ENCODE measurements around the gene RPUSD1.
"Not testable (repeated sequence)": the region's sequence is repeated elsewhere in the genome, so short reads cannot be mapped to it uniquely, and the experiment has no call there.

The RPUSD1 gene, protein sequence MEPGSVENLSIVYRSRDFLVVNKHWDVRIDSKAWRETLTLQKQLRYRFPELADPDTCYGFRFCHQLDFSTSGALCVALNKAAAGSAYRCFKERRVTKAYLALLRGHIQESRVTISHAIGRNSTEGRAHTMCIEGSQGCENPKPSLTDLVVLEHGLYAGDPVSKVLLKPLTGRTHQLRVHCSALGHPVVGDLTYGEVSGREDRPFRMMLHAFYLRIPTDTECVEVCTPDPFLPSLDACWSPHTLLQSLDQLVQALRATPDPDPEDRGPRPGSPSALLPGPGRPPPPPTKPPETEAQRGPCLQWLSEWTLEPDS

DNA sequence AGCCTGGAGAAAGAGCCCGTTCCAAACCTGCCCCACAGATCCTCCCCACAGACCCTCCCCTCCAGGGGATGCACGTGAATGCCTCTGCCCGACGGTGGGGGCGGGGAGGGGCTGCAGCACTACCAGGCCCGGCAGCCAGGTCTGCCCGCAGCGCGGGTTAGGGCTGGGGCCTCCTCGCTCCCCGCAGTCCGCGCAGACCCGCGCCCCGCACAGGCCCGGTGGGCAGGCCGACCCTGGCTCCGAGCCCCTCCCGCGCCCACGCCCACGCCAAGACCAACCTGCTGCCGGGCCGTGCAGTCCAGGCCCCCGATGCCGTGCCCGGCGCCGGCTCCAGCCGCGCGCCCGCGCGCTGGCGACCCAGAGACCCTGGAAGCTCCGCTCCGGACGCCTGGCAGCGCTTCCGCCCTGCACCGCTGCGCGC lies at the start of gene RPUSD1:
TSS of gene RPUSD1 (minus strand) at position 404 of the 421 bp plus-strand sequence. CDS start 644 bp downstream, outside the sequence.
- DNase-seq, result no peak

DNA sequence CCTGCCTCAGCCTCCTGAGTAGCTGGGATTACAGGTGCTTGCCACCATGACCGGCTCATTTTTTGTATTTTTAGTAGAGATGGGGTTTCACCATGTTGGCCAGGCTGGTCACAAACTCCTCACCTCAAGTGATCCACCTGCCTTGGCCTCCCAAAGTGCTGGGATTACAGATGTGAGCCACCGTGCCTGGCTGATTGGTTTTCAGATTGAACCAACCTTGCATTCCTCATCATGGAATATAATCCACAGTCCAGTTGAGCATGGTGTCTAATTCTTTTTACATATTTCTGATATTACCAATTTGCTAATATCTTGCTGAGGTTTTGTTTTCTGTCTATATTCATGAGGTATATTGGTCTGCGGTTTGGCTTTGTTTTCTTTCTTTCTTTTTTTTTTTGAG lies 48.6 kb upstream of the RPUSD1 start:
- not testable (repeated sequence) for DNase-seq

DNA sequence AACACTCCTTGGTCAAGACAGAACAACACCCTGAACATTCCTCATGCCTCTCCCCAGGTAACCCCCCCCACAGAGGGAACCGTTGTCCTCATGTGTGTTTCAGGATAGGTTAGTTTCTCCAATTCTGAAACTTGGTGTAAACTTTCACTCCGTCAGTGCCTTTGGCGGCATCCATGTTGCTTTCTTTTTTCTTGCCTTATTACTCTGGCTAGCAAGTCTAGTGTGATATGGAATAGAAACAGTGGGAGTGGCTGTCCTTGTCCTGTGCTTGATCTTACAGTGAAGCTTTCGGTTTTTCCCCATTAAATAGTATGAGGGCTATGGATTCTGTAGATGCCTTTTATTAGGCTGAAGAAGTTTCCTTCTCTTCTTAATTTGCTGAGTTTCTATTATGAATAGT lies 48.0 kb upstream of the RPUSD1 start:
- no peak for DNase-seq

DNA sequence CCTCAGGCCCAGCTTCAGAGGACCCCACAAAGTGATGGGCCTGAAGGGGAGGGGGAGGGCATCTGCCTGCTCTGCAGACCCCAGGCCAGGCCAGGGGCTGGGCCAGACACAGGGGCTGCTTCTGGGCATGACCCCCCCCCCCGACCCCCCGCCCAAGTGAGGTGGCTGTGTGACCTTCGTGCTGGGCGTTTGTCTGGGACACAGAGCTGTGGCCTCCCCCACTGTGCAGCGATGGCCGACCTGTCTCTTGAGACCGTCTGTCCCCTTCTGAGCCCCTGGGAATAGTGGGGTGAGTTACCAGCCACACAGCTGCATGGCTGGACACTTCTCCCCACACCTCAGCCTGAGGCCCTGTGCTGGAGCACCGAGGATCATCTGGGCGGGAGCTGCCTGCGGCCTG lies 47.2 kb upstream of the RPUSD1 start:
- no peak for DNase-seq

DNA sequence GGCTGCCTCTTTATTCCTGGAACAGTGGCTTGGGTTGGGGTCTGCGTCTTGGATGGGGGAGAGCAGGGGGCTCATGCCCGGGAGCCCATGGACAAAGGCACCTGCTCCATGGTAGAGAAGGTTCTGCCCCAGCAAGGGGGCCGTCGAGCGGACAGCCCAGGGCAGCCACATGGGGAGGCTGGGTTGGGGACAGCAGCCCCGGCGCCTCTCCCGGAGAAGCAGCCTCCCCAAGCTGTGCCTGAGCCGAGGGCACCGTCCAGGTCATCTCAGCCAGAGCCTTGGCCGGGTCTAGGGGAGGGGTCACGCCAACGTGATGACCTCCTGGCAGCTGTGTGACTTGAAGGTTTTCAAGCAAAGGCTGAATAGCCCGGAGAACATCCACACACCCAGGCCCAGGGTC lies 45.2 kb upstream of the RPUSD1 start:
- no peak for DNase-seq

DNA sequence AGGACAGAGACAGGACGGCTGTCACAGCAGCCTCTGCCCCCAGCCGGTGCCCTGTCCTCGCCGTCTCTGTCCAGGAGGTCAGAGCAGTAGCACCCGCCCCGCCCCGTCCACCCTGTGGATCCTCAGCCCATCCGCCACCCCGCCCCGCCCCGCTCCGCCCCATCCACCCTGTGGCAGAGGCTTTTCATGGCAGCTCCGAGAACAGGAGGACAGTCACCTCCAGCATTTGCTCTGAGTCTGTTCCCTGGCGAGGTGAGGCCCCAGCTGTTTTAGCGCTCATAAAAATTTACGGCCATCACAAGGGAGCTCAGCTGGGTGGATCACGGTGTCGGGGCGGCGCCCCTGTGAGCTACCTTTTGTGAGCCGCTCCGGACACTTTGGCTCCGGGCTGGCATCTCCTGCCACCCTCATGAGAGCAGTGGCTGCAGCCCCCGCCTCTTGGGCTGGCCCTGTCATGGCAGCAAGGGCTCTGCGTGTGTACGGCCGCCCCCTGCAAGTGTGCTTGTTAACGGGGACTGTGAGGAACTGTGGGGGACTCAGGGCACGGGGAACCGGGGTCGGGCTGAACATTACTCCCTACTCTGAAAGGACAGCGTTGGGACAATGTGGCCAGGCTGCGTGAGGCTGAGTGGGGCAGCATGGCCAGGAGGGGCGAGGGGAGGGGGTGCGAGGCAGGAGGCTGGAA lies 44.6 kb upstream of the RPUSD1 start:
- no peak for DNase-seq

DNA sequence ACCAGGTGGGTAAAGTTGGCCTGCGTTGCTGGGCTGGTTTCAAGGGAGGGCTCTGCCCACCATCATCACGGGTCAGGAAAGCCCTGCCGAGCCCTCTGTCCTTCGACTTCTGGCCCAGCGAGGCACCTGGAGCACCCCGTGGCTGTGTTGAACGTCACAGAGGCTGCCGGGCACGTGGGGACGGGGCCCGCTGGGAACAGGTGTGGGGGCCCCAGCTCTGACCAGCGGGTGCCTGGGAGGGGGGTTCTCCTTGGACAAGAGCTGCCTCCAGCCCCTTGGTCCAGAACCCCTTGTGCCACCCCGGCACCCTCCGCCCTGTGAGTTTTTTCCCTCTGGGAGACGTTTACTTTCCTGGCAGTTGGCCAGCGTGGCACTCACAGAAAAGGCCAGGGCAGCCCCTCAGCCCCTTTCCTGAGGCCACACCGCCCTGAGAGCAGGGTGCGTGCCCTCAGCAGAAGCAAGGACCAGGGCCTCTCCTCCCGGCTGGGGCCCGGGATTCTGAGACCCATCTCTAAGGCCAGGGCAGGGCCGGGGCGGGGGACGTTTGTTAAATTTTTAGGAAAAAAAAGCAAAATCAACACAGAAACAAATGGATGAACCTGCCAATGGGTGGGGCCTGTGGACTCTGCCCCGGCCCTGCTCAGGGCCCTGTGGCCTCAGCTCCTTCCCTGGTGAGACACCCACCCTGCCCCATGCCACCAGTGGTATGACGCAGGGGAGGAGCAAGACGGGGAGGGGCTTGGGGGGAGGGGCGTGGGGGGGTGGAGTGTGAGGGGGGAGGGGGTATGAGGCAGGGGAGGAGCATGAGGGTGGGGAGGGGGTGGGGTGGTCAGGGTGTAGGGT lies 43.6 kb upstream of the RPUSD1 start:
- no peak for DNase-seq

DNA sequence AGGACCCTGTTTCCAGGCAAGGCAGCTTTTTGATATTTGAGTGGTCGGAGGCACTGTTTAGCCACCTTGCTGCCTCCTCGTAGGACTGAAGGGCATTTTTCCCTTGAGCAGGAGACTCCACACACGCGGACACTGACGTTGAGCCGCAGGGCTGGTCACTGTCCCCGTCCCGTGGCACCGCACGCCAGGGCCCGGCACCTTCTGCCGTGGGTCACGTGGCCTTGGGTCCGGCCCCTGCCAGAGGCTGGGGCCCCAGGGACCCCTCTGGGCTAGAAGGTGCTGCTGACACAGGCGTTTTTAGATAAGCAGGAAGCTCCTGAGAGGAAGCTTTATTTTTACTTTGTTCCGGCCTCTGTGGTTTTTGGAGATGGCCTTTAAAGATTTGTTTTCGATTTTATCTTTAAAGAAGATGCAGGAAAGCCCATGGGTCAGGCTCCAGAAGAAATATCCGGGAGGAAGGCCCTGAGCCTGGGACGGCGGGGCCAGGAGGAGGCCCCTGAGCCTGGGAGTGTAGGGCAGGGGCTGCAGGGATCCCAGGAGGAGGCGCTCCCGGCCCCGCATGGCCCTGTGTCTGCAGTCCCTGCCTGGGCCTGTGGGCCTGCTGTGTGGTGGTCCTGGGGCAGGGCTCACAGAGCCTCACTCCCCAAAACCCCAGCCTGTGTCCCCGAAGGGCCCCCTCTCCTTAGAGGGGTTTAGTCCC lies 42.8 kb upstream of the RPUSD1 start:
- DNase-seq, result no peak

DNA sequence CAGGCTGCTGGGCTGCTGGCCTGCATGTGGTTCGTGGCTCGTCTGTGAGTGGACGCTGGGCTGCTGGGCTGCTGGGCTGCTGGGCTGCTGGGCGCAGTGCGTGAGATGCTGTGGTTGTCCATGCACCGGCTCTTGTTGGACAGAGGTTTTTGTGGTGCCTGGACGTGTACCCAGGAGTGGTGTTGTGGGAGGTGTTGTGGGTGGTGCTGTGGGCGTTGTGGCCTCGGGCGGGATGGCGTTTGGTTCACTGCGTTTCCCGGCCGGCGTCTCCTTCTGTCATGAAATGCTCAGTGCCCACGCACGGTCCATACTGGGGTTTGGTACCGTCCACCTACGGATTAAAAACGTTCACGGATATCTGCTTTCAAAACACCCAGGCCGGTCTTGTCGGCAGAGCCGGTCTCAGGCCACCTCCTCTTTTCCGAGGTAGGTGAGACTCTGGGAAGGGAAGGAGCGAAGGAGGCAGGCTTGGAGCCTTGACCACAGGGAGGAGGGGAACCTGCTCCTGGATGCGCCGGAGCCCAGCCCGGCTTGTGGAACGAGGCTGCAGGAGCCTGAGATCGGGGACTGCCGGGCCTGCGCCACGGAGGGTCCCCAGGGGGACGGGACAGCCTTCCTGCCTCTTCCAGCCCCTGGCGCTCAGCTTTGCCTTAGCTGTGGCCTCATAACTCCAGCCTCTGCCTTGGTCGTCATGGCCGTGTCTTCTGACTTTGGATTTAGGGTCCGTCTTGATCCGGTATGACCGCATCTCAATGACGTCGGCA lies 42.1 kb upstream of the RPUSD1 start:
- DNase-seq, result no peak

DNA sequence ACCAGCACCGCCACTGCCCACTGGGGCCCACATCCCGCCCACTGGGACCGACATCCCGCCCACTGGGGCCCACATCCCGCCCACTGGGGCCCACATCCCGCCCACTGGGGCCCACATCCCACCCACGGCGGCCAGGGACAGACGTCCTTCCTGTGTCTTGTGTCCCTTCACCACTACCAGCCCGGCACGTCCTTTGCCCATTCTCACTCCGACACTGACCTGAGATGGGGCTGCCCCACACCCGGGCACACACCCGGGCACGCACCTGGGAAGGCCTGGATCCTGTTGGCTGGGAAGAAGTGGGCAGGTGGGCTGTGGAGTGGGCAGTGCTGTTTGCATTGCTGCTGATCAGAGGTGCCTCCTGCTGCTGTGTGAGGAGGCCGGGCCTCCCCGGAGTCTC lies 40.7 kb upstream of the RPUSD1 start:
- DNase-seq, result no peak

DNA sequence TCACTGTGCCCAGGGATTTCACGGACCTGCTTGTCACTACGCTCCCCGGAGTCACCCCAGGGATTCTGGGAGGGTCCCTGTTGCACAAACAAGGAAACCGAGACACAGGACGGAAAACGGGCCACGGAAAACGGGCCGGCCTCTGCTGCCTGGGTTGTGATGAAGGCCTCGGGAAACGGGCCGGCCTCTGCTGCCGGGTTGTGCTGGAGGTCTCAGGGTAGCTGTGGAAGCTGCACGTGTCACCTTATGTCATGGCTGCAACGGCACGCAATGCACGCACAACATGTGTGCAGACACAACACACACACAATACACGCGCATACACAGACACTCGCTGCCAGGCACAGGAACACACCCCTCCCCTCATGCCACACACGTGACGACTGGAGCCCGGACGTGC lies 39.3 kb upstream of the RPUSD1 start:
- no peak for DNase-seq

DNA sequence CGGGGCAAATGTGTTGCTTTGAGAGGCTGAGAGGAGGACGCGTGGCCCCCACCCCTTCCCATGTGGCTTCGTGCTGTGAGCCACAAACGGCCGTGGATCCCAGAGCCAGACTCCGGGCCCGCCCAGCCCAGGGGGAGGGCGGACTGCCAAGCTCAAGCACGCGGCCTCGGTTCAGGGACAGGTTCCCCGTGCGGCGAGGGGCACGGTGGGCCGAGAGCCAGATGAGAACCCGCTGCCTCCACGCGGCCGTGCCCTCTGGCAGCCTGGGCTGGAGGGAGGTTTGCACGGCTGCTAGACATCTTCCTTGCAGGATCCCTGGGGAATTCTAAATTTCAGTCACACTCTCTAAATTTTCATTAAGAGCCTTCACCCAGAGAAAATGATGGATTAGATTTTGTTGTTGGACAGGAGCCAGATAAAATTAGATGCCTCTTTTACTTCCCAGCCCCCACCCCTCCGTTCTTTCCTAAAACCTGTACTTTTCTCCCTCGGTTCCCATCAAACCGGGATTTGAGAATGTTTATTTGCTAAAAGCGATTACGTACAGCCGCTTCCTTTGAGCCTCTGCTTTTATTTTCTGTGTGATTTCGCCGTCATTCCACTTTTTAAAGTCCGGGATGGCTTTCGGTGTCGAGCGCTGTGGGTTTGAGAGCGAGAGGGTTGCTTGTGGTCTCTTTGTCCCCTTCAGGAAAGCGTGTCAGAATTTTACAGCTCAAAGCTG lies 37.3 kb upstream of the RPUSD1 start:
- DNase-seq, result no peak

DNA sequence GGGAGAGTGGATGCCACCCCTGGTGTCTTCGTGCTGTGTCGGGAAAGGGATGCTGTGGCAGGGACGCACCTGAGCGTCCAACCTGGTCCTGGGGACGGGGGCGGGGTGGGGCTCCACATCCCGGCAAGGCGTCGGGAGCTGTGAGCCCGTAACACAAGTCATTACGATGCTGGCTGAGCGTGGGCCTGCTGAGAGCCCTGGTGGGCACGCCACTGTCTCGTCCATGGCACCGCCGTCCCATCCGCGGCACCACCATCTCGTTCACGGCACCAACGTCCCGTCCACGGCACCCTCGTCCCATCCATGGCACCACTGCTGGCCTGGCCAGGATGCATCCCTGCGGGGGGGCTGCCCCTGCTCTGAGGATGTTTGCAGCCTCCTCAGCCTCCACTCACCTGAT lies 36.4 kb upstream of the RPUSD1 start:
- no peak for DNase-seq

DNA sequence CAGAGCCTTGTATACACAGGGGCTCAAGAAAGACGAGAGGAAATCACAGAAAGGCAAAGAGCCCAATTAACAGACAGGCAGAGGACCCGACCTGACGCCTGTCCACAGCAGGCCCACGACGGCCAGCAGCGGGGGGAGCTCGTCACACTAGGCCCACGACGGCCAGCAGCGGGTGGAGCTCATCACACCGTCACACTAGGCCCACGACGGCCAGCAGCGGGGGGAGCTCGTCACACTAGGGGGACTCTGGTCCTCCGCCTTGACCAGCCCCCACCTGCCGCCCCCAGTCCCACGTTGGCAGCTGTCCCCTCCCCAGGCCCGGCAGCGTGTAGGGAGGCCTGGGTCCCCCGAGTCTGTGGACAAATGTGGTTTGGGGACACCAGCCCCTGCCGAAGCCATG lies 36.0 kb upstream of the RPUSD1 start:
- DNase-seq, result no peak

DNA sequence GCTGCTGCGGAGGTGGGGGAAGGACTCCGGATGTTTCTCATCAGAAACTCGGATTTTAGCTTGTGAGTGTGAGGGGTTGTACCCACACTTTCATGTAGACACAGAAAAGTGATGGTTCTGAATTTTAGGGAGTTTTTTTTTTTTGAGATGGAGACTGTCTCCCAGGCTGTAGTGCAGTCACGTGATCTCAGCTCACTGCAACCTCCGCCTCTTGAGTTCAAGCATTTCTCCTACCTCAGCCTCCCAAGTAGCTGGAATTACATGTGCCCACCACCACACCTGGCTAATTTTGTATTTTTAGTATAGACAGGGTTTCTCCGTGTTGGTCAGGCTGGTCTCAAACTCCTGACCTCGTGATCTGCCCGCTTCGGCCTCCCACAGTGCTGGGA lies 34.7 kb upstream of the RPUSD1 start:
- no peak for DNase-seq

DNA sequence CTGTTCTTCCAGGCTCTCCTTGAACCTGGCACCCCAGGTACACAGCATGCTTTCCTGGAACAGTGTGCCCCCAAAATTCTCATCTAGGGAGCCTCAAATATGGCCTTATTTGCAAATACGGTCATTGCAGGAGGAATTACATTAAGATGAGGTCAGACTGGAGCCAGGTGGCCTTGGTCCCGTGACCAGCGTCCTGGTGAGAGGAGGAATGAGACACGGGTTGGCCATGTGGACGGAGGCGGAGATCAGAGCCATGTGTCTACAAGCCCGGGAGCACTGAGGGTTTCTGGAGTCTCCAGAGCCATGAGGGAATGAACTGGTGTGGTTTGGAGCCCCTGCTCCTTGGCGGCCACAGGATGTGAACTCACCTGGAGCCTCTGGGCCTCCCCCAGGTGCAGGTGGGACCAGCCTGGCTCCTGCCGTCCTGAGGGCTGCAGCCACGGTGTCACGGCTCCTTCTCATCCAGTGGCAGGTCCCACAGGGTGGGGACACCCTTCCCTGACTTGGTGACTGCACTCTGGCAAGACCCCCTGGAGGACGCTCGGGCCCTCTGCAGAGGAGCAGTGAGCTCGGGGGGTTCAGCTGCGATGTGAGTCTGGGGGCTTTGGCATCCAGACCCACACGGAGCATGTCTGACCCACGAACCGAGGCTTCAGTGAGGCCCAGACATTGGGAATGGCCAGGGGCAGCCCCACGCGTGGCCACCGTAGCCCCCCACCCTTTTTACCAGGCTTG lies 34.2 kb upstream of the RPUSD1 start:
- no peak for DNase-seq

DNA sequence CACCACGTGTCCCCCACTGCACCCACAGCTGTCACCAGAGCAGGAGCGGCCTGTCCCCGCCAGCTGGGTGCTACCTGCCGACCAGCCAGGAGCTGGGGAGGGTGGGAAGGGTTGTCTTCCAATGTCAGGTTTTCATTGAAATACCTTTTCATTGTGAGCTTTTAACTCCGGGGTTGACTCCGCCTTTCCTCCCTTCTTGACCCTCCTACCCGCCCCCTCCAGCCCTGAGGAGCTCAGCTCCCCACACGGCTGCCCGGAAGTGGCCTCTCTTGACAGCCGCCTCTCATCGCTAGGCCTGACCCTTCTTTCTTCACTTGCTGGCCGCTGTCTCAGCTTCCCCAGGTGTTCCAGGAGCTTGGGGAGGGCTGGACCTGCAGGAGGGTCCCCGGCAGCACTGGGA lies 33.6 kb upstream of the RPUSD1 start:
- DNase-seq, result no peak

DNA sequence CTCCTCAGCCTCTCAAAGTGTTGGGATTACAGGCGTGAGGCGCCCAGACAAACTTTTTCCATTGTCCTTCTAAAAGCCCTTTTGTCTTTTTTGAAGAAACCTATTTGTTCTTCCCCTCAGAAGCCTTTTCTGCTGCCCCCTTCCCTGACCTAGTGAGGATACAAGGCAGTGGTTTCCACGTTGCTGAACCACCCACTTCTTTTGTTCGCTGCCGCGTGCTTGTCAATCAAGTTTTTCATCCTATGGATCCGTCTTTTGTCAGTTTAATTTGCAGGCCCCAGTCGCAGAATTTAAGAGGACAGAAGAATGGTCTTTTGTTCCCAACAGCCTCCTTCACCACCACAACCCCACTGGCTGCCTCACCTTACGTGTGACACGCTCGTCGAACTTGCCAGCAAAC lies 32.6 kb upstream of the RPUSD1 start:
- no peak for DNase-seq

DNA sequence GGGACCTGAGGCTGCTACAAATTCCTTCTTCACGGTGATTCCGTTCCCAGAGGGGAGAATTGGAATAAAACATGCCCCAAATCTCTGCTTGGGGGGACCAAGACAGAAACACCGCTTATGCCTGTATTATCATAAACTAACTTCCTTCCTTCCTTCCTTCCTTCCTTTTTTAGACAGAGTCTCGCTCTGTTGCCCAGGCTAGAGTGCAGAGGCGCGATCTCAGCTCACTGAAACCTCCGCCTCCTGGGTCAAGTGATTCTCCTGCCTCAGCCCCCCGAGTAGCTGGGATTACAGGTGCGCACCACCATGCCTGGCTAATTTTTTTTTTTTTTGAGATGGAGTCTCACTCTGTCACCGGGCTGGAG lies 31.8 kb upstream of the RPUSD1 start:
- DNase-seq, result not testable (repeated sequence)

DNA sequence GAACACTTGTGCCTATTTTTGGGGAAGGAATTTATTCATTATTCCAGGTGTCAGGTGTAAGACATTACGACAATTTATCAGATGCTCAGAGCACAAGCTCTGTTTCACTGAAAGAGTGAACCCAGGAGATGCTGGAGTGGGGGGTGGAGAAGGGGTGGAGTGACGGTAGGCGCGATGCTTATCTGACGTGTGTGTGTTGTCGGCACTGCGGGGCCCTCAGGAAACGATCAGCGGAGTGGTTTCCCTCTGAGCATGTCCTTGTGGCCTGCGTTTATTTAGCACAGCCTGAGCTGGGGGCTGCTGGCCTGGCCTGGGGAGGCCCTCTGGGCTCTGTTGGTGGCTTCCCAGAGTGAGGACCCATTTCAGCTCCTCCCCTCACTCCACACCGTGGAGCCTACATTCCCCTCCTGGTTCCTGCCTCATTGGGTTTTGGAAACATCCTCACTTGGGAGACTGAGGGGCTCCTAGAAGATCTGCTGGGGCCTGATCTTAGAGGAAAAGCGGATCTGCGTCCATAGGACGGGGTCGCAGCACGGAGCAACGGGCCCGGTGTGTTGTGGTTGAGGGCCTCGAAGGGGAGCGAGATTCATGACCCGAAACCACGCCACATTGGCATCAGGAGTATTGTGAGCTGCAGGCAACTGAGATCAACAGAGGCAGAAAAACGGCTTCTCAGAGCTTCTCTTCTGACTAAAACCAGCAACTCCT lies 31.3 kb upstream of the RPUSD1 start:
- DNase-seq, result no peak

All from MV-4-11 (cell line).